HepG2 (cell line): Measurements from ENCODE around the gene CABLES1. TPM values are rescaled to one million over a fixed set of nuclear protein-coding genes. Genes with fewer than 3 reads are reported as not detected.

Source experiments
- ARID3A ChIP-seq: IDR thresholded peaks from 2 replicates; pipeline ENCODE4 v1.6.1; 2012; ENCODE audit warnings: low read depth, low read length, improper control_type of control experiment
- CAMTA2 ChIP-seq: sonication (generic); formaldehyde crosslinking; IDR thresholded peaks from 2 replicates; pipeline ENCODE4 v1.4.0; 2020; ENCODE audit warnings: mild to moderate bottlenecking, missing genetic modification reagents, borderline replicate concordance
- CBX2 ChIP-seq, 2 experiments: fragments of 200-600 bp in 1 of 2; sonication (generic); formaldehyde crosslinking in 1 of 2; IDR thresholded peaks; 2 replicates each; pipeline versions ENCODE4 v1.7.0 to v1.8.1; 2018 to 2022; ENCODE audit warnings: low read depth in 2 of 2, low read length in 1 of 2, mild to moderate bottlenecking in 1 of 2, missing genetic modification reagents in 1 of 2
- CBX5 ChIP-seq: sonication (generic); formaldehyde crosslinking; IDR thresholded peaks from 2 replicates; pipeline ENCODE4 v1.4.0; 2020; ENCODE audit warnings: missing genetic modification reagents, borderline replicate concordance
- FOXP1 ChIP-seq, 2 experiments: fragments of 450-650 bp in 1 of 2; IDR thresholded peaks; 2 replicates each; pipeline ENCODE4 v1.6.1; 2017 to 2018; ENCODE audit warnings: antibody characterized with exemption in 1 of 2
- IKZF5 ChIP-seq: IDR thresholded peaks from 2 replicates; pipeline ENCODE4 v1.6.1; 2018; ENCODE audit warnings: missing genetic modification reagents, mild to moderate bottlenecking, missing compliant biosample characterization
- KLF13 ChIP-seq: sonication (generic); formaldehyde crosslinking; IDR thresholded peaks from 2 replicates; pipeline ENCODE4 v1.4.0; 2020; ENCODE audit warnings: mild to moderate bottlenecking, missing genetic modification reagents
- KMT2B ChIP-seq: IDR thresholded peaks from 2 replicates; pipeline ENCODE4 v1.6.1; 2016; ENCODE audit warnings: missing genetic modification reagents, missing compliant biosample characterization
- MAFF ChIP-seq: IDR thresholded peaks from 2 replicates; pipeline ENCODE4 v1.6.1; 2011; ENCODE audit warnings: low read depth, low read length, improper control_type of control experiment
- MED1 ChIP-seq: sonication (generic); formaldehyde crosslinking; IDR thresholded peaks from 2 replicates; pipeline ENCODE4 v1.4.0; 2020; ENCODE audit warnings: missing genetic modification reagents
- POGK ChIP-seq: sonication (generic); formaldehyde crosslinking; conservative IDR thresholded peaks from 2 replicates; pipeline ENCODE4 v1.8.0; 2022; ENCODE audit warnings: mild to moderate bottlenecking, moderate library complexity, missing genetic modification reagents
- SMAD3 ChIP-seq: sonication (generic); formaldehyde crosslinking; IDR thresholded peaks from 2 replicates; pipeline ENCODE4 v1.4.0; 2020; ENCODE audit warnings: missing genetic modification reagents
- TAF15 ChIP-seq: fragments of 200-400 bp; formaldehyde crosslinking; IDR thresholded peaks from one replicate; pipeline ENCODE4 v1.6.1; 2018; ENCODE audit warnings: mild to moderate bottlenecking, low read depth, low read length; ENCODE audit not compliant: poor library complexity, severe bottlenecking
- ZBTB49 ChIP-seq: sonication (generic); formaldehyde crosslinking; IDR thresholded peaks from 2 replicates; pipeline ENCODE4 v1.4.0; 2020; ENCODE audit warnings: missing genetic modification reagents, borderline replicate concordance
- ZNF101 ChIP-seq: sonication (generic); formaldehyde crosslinking; IDR thresholded peaks from 2 replicates; pipeline ENCODE4 v1.4.0; 2020; ENCODE audit warnings: mild to moderate bottlenecking, low read depth, missing genetic modification reagents, borderline replicate concordance
- ZNF234 ChIP-seq: sonication (generic); formaldehyde crosslinking; conservative IDR thresholded peaks from 2 replicates; pipeline ENCODE4 v1.5.1; 2020; ENCODE audit warnings: mild to moderate bottlenecking, missing genetic modification reagents
- ZNF337 ChIP-seq: sonication (generic); formaldehyde crosslinking; IDR thresholded peaks from 2 replicates; pipeline ENCODE4 v1.5.1; 2020; ENCODE audit warnings: missing genetic modification reagents, low read depth, mild to moderate bottlenecking, borderline replicate concordance
- ZNF597 ChIP-seq: sonication (generic); formaldehyde crosslinking; IDR thresholded peaks from 2 replicates; pipeline ENCODE4 v1.5.0; 2020; ENCODE audit warnings: missing genetic modification reagents
- ZNF674 ChIP-seq: sonication (generic); formaldehyde crosslinking; IDR thresholded peaks from 2 replicates; pipeline ENCODE4 v1.5.0; 2020; ENCODE audit warnings: low read depth, mild to moderate bottlenecking, missing genetic modification reagents
- ZNF782 ChIP-seq: sonication (generic); formaldehyde crosslinking; IDR thresholded peaks from 2 replicates; pipeline ENCODE4 v1.4.0; 2020; ENCODE audit warnings: missing genetic modification reagents, mild to moderate bottlenecking, borderline replicate concordance
- polyA plus RNA-seq, 8 experiments: library from polyadenylated mRNA; depleted of rRNA in 3 of 8; stranded (reverse) in 7 of 8; unstranded in 1 of 8; fragments of >200 nt; fragmentation: Illumina TruSeq in 4 of 8; extraction: Trizol in 4 of 8; gene quantifications; 2 replicates each; pipeline versions ENCODE4 v1.2.1 to v1.2.3, GENCODE V29; 2011 to 2016; ENCODE audit warnings: low read depth in 4 of 8, missing spikeins in 1 of 8, mixed read lengths in 1 of 8; ENCODE audit not compliant: insufficient read depth in 1 of 8
- total RNA-seq, 5 experiments: library from RNA; depleted of rRNA; stranded (reverse); fragments of >200 nt; fragmentation: Illumina TruSeq; extraction: Trizol; gene quantifications; 2 replicates each; pipeline ENCODE4 v1.2.3, GENCODE V29; 2016; ENCODE audit warnings: low read depth in 1 of 5

Gene CABLES1
- total and polyA plus RNA-seq, 2 of the 13 experiments (the other 11 are each of a cell fraction or from before 2014, with no cell fraction given): 14.7 to 25.8 TPM

- no peak for TF ChIP-seq ZNF597 (CRISPR knock-in tag)
- no peak for TF ChIP-seq FOXP1 (IDR thresholded peaks at IDR 0.05)
- TF ChIP-seq FOXP1 (CRISPR knock-in tag; IDR thresholded peaks at IDR 0.05): 0 out of 2 replicates have a peak, but pooled peaks have one; percentile 14
- no peak for TF ChIP-seq TAF15
- 0 out of 2 replicates have a peak, but pooled peaks have one; percentile 18 for TF ChIP-seq CAMTA2 (CRISPR knock-in tag)
- no peak for TF ChIP-seq MAFF
- no peak for TF ChIP-seq ARID3A
- TF ChIP-seq KMT2B (CRISPR knock-in tag): peak; percentile 66; the same call in 1 of the 2 replicates
- no peak for TF ChIP-seq CBX5 (CRISPR knock-in tag)
- TF ChIP-seq KLF13: no peak
- peak; percentile 75; the same call in 1 of the 2 replicates for TF ChIP-seq SMAD3
- TF ChIP-seq MED1 (CRISPR knock-in tag): peak; percentile 35
- TF ChIP-seq ZNF101 (CRISPR knock-in tag): no peak
- no peak; the same call in 1 of the 2 replicates for TF ChIP-seq ZNF782 (CRISPR knock-in tag)
- no peak for TF ChIP-seq ZNF674
- 0 out of 2 replicates have a peak, but pooled peaks have one; percentile 55 for TF ChIP-seq ZNF234 (CRISPR knock-in tag)
- no peak for TF ChIP-seq ZNF337 (CRISPR knock-in tag)
- 0 out of 2 replicates have a peak, but pooled peaks have one; percentile 32 for TF ChIP-seq POGK
- peak; percentile 46; the same call in 1 of the 2 replicates for TF ChIP-seq IKZF5
- TF ChIP-seq ZBTB49 (CRISPR knock-in tag): no peak
- TF ChIP-seq CBX2 (IDR thresholded peaks at IDR 0.05; ENCODE audit: low read depth, low read length): no peak
- no peak for TF ChIP-seq CBX2 (CRISPR knock-in tag; IDR thresholded peaks at IDR 0.05; ENCODE audit: low read depth)
Observed at GRCh38 chr18:23134780-23135549, at the start of gene CABLES1 (continued).
